Endothelial cell (in vitro differentiated cells): ENCODE results near the gene TINAG. TPM values are rescaled to one million over a fixed set of nuclear protein-coding genes. Genes with fewer than 3 reads are reported as not detected.

Experiments used
- DNase-seq: peaks from one replicate; pipeline ENCODE4 v3.0.0; 2021; ENCODE audit warnings: low spot score
- H3K27ac Mint-ChIP-seq: one replicate; pipeline ENCODE4 v1.8.0; 2021; ENCODE audit warnings: mixed read lengths, inconsistent platforms; ENCODE audit not compliant: unreplicated experiment
- H3K27me3 Mint-ChIP-seq: one replicate; pipeline ENCODE4 v1.8.0; 2021; ENCODE audit warnings: mild to moderate bottlenecking, moderate library complexity, mixed read lengths, inconsistent platforms; ENCODE audit not compliant: unreplicated experiment
- H3K36me3 Mint-ChIP-seq: one replicate; pipeline ENCODE4 v1.8.0; 2021; ENCODE audit warnings: mild to moderate bottlenecking, low read depth, mixed read lengths, inconsistent platforms; ENCODE audit not compliant: unreplicated experiment
- H3K4me1 Mint-ChIP-seq: one replicate; pipeline ENCODE4 v1.8.0; 2021; ENCODE audit warnings: mild to moderate bottlenecking, mixed read lengths, inconsistent platforms; ENCODE audit not compliant: unreplicated experiment
- H3K4me3 Mint-ChIP-seq: one replicate; pipeline ENCODE4 v1.8.0; 2021; ENCODE audit warnings: mild to moderate bottlenecking, mixed read lengths, inconsistent platforms; ENCODE audit not compliant: unreplicated experiment
- H3K9me3 Mint-ChIP-seq: one replicate; pipeline ENCODE4 v1.8.0; 2021; ENCODE audit warnings: mixed read lengths, inconsistent platforms; ENCODE audit not compliant: unreplicated experiment
- total RNA-seq: library from RNA; stranded (reverse); fragmentation: NEBNext Ultra II Directional; extraction: Animal tissue kit (Norgen Biotek cat#: 25700); gene quantifications from one replicate; pipeline ENCODE4 v1.2.1, GENCODE V29; 2021; ENCODE audit not compliant: unreplicated experiment
- TF ChIP-seq, protein P1 (sequence below): fragments of 200-600 bp; sonication (generic); IDR thresholded peaks from one replicate; pipeline ENCODE4 v1.5.0; 2021; ENCODE audit warnings: antibody characterized with exemption; ENCODE audit not compliant: unreplicated experiment

TINAG gene
- total RNA-seq, 1 donor from 2014 or later = not detected

DNA sequence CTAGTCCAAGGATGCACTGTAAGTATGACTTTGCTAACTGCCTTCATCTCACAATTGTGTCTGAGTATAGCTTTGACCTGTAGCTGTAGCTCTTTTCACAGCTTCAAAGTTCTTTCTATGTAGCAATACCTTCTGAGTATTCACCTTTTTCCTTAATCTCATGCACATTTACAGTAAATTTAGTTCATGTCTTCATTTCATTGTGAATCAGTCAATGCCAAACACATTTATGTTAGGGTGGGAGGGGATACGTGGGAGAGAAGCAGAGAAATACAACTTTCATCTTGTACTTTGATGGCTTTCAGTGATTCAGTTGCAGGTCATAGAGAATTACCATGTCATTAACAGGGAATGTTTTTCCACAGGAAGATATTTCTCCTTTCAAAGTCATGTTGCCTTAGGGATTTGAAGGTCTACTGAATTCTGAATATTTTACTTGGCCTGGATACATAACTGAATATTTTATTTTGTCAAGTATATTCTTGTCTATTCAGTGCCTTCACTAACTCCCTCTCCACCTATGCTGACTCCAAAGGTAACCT, 119.2 kb downstream of the TINAG start:
- TF ChIP-seq, protein P1, sequence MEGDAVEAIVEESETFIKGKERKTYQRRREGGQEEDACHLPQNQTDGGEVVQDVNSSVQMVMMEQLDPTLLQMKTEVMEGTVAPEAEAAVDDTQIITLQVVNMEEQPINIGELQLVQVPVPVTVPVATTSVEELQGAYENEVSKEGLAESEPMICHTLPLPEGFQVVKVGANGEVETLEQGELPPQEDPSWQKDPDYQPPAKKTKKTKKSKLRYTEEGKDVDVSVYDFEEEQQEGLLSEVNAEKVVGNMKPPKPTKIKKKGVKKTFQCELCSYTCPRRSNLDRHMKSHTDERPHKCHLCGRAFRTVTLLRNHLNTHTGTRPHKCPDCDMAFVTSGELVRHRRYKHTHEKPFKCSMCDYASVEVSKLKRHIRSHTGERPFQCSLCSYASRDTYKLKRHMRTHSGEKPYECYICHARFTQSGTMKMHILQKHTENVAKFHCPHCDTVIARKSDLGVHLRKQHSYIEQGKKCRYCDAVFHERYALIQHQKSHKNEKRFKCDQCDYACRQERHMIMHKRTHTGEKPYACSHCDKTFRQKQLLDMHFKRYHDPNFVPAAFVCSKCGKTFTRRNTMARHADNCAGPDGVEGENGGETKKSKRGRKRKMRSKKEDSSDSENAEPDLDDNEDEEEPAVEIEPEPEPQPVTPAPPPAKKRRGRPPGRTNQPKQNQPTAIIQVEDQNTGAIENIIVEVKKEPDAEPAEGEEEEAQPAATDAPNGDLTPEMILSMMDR = no peak
- H3K9me3 Mint-ChIP-seq = no peaks in the 10 kb centered on the region
- H3K4me1 Mint-ChIP-seq = no peaks in the 10 kb centered on the region
- H3K27ac Mint-ChIP-seq = no peak overlapping the region
- no peak overlapping the region for H3K4me3 Mint-ChIP-seq
- H3K27me3 Mint-ChIP-seq = no peaks in the 10 kb centered on the region
- no peaks in the 10 kb centered on the region for H3K36me3 Mint-ChIP-seq
- DNase-seq = no peak

DNA sequence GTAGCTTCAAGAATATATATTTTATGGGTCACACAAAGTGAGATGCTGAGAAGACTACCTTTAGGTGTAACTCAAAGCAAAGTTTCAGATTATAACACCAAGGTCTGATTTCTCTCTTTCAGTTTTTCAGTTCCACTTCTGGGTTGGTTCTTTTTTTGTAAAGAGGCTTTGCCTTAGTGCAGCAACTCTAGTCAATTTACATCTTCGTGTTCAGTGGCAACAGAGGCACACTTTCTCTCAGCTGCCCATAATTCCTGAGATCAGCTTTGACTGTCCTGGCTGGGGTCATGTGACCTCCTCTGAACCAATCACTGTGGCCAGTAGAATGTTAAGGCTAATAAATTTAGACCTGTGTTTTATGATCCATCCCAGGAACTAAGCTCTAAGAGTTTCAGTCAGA, 120.2 kb downstream of the TINAG start:
- no peak for DNase-seq
- TF ChIP-seq, protein P1 = no peak
- Mint-ChIP-seq H3K4me3 (no peak overlapping the region), H3K36me3 (no peaks in the 10 kb centered on the region), H3K27me3 (no peaks in the 10 kb centered on the region), H3K9me3 (no peaks in the 10 kb centered on the region), H3K4me1 (no peaks in the 10 kb centered on the region), H3K27ac (no peak overlapping the region)

DNA sequence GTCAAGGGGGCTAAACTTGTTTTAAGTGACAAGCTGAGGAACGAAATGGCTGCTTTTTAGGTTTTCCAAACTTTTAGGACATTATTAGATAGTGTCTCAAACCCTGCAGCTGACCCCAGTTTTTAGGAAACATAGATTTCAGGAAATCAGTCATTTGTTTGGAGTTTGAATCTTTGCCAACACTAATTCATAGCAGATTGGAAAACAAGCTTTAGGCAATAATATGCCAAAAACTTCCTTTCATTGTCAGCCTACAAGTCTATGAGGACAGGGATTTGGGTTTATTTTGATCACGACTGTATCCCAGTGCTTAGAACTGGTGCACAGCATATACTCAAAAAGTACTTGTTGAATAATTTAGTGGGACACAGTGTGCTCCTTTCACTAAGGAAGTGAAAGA, 123.2 kb downstream of the TINAG start:
- Mint-ChIP-seq H3K36me3 (no peaks in the 10 kb centered on the region), H3K9me3 (no peaks in the 10 kb centered on the region), H3K4me1 (no peaks in the 10 kb centered on the region), H3K4me3 (no peak overlapping the region), H3K27me3 (peaks cover 2% of the 10 kb centered on the region), H3K27ac (no peak overlapping the region)
- DNase-seq = no peak
- TF ChIP-seq, protein P1 = no peak

Other genes with a start within 250 kb of the TINAG start
- not detected for gene MLIP, start 197.0 kb upstream of the TINAG start, total RNA-seq